ENCODE measurements around the gene KLHL11. TPM values are rescaled to one million over a fixed set of nuclear protein-coding genes. Genes with fewer than 3 reads are reported as not detected.

Gene KLHL11
- 26.1 and 37.9 TPM in 2 replicates for total RNA-seq

DNA sequence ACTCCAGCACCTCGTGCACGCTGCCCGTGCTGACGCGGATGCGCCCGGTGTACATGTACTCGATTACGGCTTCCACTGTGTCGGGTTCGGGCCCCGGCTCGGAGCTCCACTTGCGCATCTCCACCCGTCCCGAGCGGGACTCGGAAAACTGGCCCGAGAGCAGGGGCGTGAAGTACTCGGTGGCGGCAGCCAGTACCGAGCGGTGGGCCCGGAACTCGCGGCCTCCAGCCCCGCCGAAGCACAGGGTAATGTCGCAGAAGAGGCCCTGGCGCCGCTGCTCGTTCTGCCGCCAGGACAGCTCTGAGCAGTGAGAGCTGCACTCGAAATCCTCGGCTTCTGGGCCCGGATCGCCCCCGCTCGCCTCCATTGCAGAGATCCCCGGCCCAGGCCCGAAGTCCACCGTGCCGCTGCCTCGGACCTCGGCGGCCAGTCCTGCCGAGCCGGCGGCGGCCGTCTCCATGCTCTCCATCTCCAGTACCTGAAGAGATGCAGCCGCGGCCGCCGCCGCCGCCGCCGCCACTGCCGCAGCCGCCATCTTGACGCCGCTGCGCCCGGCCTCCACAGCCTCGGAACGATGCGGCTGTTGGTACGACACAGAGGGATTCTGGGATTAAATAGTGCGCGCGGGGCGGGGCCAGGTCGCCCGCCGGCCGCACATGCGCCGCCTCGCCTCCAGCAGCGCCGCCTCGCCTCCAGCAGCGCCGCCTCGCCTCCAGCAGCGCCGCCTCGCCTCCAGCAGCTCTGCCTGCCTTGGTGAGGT lies at the start of gene KLHL11:
KLHL11 (minus strand) TSS at position 588 of the 760 bp plus-strand sequence; CDS start at position 535, 53 bp downstream.

GRCh38 chr17:41837761-41838538 lies 27.3 kb downstream of the KLHL11 start, which contains the start of gene KLHL10:
Gene KLHL10 (plus strand): TSS chr17:41837825. CDS start chr17:41837933, 108 bp downstream.

GRCh38 chr17:41835800-41836549 lies 29.2 kb downstream of the KLHL11 start, which contains the start of gene NT5C3B:
Gene NT5C3B (minus strand): TSS chr17:41836232. CDS start chr17:41836193, 39 bp downstream.

GRCh38 chr17:41812381-41813151 lies 52.7 kb downstream of the KLHL11 start, which contains the start of gene FKBP10:
Gene FKBP10 (plus strand): TSS chr17:41813004. CDS start chr17:41813035, 31 bp downstream.

DNA sequence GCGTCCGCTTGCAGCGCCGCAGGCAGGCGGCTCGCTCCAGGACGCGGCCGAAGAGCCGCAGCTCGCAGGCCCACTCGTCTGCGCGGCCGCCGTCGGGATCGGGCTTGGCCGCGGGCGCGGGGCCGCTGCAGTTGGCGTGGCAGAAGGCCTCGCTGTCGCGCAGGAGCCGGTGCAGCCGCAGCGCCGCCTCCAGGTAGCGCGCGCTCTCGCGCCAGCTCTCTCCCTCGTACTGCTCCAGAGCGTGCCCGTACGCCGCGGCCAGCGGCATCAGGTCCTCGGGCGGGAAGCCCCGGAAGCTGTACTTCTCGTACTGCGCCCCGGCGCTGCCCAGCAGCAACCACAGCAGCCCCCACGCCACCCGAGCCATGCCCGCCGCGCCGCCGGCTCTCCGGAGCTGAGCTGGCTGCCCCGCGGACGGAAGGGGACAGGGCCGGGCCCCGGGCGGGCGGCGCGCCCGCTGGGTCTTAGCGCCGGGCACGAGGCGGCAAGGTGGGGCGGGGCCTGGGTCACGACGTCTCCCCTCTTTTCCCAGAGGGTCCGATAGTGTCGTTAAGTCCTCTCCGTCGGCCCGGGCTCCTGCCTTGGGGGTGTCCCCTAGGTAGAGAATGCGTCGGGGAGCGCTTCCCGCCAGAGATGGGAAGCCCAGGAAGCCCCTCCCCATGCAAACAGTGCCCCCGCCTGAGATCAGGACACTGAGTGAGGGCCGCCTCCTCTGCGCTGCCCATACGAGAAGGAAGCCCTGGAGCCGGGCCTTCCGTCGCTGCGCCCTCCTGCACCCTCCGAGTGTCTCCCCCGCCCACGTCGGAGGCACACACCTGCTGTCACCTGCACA lies 53.5 kb downstream of the KLHL11 start, which contains the start of gene P3H4:
P3H4 (minus strand) TSS at position 401 of the 832 bp plus-strand sequence; CDS start at position 367, 34 bp downstream.

Other genes with a start within 250 kb of the KLHL11 start
- 0.09 and 0.11 TPM in 2 replicates for gene KRT17, start 240.8 kb downstream of the KLHL11 start, total RNA-seq
- gene EIF1, start 176.5 kb downstream of the KLHL11 start, total RNA-seq: 73.2 and 98.0 TPM in 2 replicates
- gene GAST, start 153.1 kb downstream of the KLHL11 start, total RNA-seq: not detected in 2 replicates
- gene HAP1, start 130.8 kb downstream of the KLHL11 start, total RNA-seq: 0.09 and 0.65 TPM in 2 replicates
- gene JUP, start 78.7 kb downstream of the KLHL11 start, total RNA-seq: 294 and 328 TPM in 2 replicates
- gene P3H4, start 53.5 kb downstream of the KLHL11 start, total RNA-seq: 45.5 and 51.5 TPM in 2 replicates
- 134 and 149 TPM in 2 replicates for gene FKBP10, start 52.4 kb downstream of the KLHL11 start, total RNA-seq
- 74.8 and 87.1 TPM in 2 replicates for gene NT5C3B, start 29.2 kb downstream of the KLHL11 start, total RNA-seq
- under 0.01 TPM in 2 replicates for gene KLHL10, start 27.6 kb downstream of the KLHL11 start, total RNA-seq
- gene ACLY, start 53.5 kb upstream of the KLHL11 start, total RNA-seq: 159 and 189 TPM in 2 replicates
- gene ODAD4, start 65.2 kb upstream of the KLHL11 start, total RNA-seq: 0.11 and 0.34 TPM in 2 replicates
- gene CNP, start 101.4 kb upstream of the KLHL11 start, total RNA-seq: 49.5 and 55.5 TPM in 2 replicates
- 63.2 and 84.4 TPM in 2 replicates for gene DNAJC7, start 152.0 kb upstream of the KLHL11 start, total RNA-seq
- 30.3 and 35.0 TPM in 2 replicates for gene NKIRAS2, start 154.7 kb upstream of the KLHL11 start, total RNA-seq
- gene C17orf113, start 185.2 kb upstream of the KLHL11 start, total RNA-seq: 0.22 and 0.26 TPM in 2 replicates
- not detected in 2 replicates for gene ZNF385C, start 233.1 kb upstream of the KLHL11 start, total RNA-seq
- 2.5 and 2.8 TPM in 2 replicates for gene DHX58, start 247.3 kb upstream of the KLHL11 start, total RNA-seq